GM13977 (cell line): ENCODE data around the gene OGDH.

Source experiments
- DNase-seq: peaks from one replicate; pipeline ENCODE4 v3.0.0; 2012; ENCODE audit warnings: low spot score
- CTCF ChIP-seq: IDR thresholded peaks from 2 replicates; pipeline ENCODE4 v1.5.1; 2012; ENCODE audit warnings: mild to moderate bottlenecking, control low read depth; ENCODE audit not compliant: insufficient read depth; ENCODE audit errors: extremely low read depth, missing control alignments
- in situ Hi-C: fragments of 300-500 bp; cut with MboI; formaldehyde crosslinking; loops from one replicate; pipeline ENCODE4 v1.12.0; 2022; ENCODE audit warnings: low sequenced_read_pairs, low pct_unique_long_range_greater_than_20kb, mixed read lengths, inconsistent platforms; ENCODE audit not compliant: unreplicated experiment

OGDH gene

DNA sequence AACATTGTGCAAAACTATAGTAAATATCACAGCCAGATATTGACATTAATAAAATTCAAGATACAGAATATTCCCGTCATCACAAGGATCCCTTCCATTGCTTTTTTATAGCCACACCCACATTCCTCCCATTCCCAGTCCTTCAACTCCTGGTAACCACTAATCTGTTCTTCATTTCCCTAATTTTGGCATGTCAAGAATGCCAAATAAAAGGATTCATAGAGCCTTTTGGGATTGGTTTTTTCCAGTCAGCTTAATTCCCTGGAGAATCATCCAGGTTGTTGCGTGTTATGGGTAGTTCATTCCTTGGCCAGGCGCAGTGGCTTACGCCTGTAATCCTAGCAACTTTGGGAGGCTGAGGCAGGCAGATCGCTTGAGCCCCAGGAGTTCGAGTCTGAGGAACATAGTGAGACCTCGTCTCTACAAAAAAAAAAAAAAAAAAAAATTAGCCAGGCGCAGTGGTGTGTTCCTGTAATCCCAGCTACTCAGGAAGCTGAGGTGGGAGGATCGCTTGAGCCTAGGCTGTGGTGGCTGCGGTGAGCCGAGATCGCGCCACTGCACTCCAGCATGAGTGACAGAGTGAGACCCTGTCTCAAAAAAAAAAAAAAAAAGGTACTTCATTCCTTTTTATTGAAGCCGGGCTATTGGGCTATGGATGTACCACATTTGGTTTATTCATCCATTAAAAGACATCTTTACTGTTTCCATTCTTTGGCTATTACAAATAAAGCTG, 2.7 kb downstream of the OGDH start:
- TF ChIP-seq CTCF: no peak
- DNase-seq: no peak
- in situ Hi-C loops: no loop called here

DNA sequence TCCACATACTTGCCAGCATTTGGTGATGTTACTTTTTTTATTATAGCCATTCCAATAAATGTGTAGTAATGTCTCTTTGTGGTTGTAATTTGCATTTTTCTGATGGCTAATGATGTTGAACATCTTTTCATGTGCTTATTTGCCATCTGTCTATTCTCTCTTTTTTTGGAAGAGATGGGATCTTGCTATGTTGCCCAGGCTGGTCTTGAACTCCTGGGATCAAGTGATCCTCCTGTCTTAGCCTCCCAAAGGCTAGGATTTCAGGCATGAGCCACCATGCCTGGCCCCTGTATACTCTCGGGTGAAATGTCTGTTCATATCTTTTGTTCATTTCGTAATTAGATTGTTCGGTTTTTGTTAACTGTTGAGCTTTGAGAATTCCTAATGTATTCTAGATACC, 3.4 kb downstream of the OGDH start:
- no peak for DNase-seq
- in situ Hi-C loops: no loop called here
- TF ChIP-seq CTCF: no peak

GRCh38 chr7:44615149-44615611, 8.8 kb downstream of the OGDH start:
- in situ Hi-C loops: no loop called here
- DNase-seq: no peak
- no peak for TF ChIP-seq CTCF

GRCh38 chr7:44615793-44616192, 9.4 kb downstream of the OGDH start:
- TF ChIP-seq CTCF: no peak
- no peak for DNase-seq
- in situ Hi-C loops: no loop called here

DNA sequence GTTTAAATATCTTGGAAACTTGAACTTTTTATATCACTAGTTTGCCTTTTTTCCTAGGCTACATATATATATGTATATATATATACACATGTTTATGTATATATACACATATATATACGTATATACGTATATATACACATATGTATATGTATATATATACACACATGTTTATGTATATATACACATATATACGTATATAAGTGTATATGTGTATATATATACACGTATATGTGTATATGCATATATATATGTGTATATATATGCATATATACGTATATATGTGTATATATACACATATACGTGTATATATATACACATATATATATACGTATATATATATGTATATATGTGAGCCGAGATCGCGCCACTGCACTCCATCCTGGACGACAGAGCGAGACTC, 10.1 kb downstream of the OGDH start:
- no peak for DNase-seq
- in situ Hi-C loops: no loop called here
- no peak for TF ChIP-seq CTCF

GRCh38 chr7:44617225-44617890, 10.9 kb downstream of the OGDH start:
- DNase-seq: peak; percentile 48
- in situ Hi-C loops: no loop called here
- no peak for TF ChIP-seq CTCF
